Esophagus (tissue), 2 donors: ENCODE results near the gene SLC27A2. TPM values are rescaled to one million over a fixed set of nuclear protein-coding genes. Genes with fewer than 3 reads are reported as not detected.

ENCODE experiments used
- H3K27ac ChIP-seq, 2 donors: one replicate each; pipeline ENCODE4 v1.5.1; 2013; ENCODE audit warnings: low read depth in 2 of 2, mild to moderate bottlenecking in 2 of 2, inconsistent platforms in 1 of 2, low read length in 1 of 2, moderate library complexity in 1 of 2
- H3K27me3 ChIP-seq, 2 donors: one replicate each; pipeline ENCODE4 v1.6.1; 2013; ENCODE audit warnings: low read length in 2 of 2, control low read depth in 1 of 2, mild to moderate bottlenecking in 1 of 2; ENCODE audit not compliant: insufficient read depth in 2 of 2, control insufficient read depth in 1 of 2
- H3K36me3 ChIP-seq, 2 donors: one replicate each; pipeline ENCODE4 v1.6.1; 2013; ENCODE audit warnings: low read length in 1 of 2; ENCODE audit not compliant: control insufficient read depth in 2 of 2, insufficient read depth in 2 of 2
- H3K4me1 ChIP-seq, 2 donors: one replicate each; pipeline ENCODE4 v1.6.1; 2013; ENCODE audit warnings: low read length in 1 of 2; ENCODE audit not compliant: control insufficient read depth in 2 of 2, insufficient read depth in 2 of 2
- H3K4me3 ChIP-seq, 2 donors: one replicate each; pipeline ENCODE4 v1.5.1; 2013; ENCODE audit warnings: low read length in 2 of 2, mild to moderate bottlenecking in 2 of 2, low read depth in 1 of 2, moderate library complexity in 1 of 2
- H3K9me3 ChIP-seq, 2 donors: one replicate each; pipeline ENCODE4 v1.6.1; 2013; ENCODE audit warnings: mild to moderate bottlenecking in 2 of 2, low read depth in 1 of 2, low read length in 1 of 2, moderate library complexity in 1 of 2; ENCODE audit not compliant: control insufficient read depth in 2 of 2, insufficient read depth in 1 of 2
- WGBS, 2 donors: extraction: QIAGEN DNeasy Blood & Tissue Kit; methylation state at CpG; one replicate each; pipeline ENCODE4 v1.1.7; 2013; 5-methylcytosine and 5-hydroxymethylcytosine counted together
- polyA plus RNA-seq, 2 donors: library from polyadenylated mRNA; stranded (reverse); fragments of 200-250 nt; gene quantifications; one replicate each; pipeline ENCODE4 v1.2.3, GENCODE V29; 2013
- donor health status: healthy with polysubstance abuse.
- donor health status: Bipolar disorder and iron deficiency.

The SLC27A2 gene
- polyA plus RNA-seq, 2 donors, result 2.0 to 2.7 TPM

DNA sequence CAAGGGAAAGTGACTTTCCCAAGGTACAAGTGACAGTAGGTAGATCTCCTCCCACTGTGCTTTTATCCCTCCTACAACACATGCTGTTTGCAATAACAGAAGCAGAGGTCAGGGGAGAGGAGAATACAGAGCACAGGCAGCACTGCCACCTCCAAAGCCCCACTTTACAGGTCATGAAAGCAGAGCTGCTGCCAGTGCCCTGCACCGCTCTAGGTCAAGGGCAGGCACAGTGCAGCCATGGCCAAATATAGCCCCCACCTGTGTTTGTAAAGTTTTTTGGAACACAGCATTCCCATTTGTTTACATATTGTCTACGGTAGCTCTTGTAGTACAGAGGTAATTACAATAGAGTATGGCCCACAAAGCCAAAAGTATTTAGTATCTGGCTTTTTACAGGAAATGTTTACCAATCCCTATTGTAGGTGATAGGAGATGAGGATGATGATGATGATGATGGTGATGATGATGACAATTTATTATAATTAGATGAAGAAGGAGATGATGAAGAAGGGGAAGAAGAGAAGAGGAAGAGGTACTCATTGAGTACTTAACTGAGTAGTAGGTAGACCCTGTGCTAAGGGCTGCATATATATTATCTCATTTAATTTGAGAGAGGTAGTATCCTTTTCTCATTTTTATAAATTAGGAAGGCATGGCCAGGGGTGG is 63.1 kb downstream of the SLC27A2 start:
- Histone ChIP-seq H3K4me3 (no peak overlapping the region), H3K9me3 (no peaks in the 10 kb centered on the region), H3K4me1 (peaks cover 0 to 5% of the 10 kb centered on the region in 2 donors), H3K27me3 (no peaks in the 10 kb centered on the region), H3K27ac (no peak overlapping the region), H3K36me3 (no peaks in the 10 kb centered on the region)
- 85% methylated on average over 2 of the region's 2 CpGs for WGBS, 2 donors

DNA sequence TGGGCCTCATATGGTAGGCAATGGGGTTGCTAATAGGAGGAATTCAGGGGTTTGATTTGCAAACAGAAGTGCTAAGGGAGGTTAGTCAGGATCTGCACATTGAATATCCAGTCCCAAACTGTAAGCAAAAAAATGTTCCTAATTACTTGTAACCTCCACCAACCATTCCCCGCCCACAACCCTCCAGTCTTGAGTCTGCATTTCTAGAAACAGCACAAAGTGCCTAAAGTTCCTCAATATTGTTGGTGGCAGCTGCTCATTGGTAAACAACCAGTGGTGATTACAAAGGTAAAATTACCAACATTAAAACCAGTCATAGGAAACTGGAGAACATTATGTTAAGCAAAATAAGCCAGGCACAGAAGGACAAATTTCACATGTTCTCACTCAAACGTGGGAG is 64.6 kb downstream of the SLC27A2 start:
- WGBS, 2 donors, result 91 to 97% methylated on average over 2 of the region's 2 CpGs
- Histone ChIP-seq H3K9me3 (no peaks in the 10 kb centered on the region), H3K27ac (no peak overlapping the region), H3K4me1 (peaks cover 0 to 5% of the 10 kb centered on the region in 2 donors), H3K4me3 (no peak overlapping the region), H3K27me3 (no peaks in the 10 kb centered on the region), H3K36me3 (no peaks in the 10 kb centered on the region)

DNA sequence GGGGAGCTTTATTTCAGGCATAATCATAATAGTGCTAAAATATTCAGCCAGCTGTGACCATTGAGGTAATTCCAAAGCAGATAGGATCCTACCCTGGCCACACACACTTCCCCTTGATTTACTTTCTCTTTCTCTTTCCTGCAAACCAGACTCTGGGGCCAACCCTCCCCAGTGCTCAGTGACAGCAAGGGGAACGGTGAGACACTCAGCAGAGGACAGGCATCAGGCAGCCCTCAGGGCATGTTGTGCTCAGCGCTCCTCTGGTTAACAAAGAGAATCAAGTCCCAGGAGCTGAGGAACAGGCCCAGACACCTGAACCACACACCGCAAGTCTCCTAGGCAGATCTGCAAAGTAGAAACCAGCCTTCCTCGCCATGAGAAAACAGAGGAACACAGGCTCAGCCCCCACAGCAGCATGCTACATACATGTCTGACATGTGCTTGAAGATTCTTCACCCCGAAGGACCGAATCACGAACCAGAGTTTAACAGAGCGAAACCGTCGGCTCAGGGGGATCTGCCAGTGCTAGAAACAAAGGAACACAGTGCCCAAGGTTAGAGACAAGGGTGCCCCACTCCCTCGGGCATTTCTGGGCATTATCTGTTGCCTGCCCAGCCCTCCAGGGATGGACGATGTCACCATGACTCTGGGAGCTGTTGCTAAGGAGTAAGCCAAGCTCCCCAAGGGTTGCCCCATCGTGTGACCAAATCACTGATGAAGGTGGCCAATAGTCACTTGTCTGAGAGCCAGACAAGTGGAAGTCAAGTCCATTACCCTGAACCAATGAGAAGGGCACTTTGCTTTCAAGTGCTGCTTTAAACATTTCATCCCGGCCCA is 66.0 kb downstream of the SLC27A2 start:
- no peaks in the 10 kb centered on the region for H3K9me3 ChIP-seq
- H3K27ac ChIP-seq, result peak overlapping the region in 1 of 2 donors; percentile 11
- no peak overlapping the region for H3K4me3 ChIP-seq

DNA sequence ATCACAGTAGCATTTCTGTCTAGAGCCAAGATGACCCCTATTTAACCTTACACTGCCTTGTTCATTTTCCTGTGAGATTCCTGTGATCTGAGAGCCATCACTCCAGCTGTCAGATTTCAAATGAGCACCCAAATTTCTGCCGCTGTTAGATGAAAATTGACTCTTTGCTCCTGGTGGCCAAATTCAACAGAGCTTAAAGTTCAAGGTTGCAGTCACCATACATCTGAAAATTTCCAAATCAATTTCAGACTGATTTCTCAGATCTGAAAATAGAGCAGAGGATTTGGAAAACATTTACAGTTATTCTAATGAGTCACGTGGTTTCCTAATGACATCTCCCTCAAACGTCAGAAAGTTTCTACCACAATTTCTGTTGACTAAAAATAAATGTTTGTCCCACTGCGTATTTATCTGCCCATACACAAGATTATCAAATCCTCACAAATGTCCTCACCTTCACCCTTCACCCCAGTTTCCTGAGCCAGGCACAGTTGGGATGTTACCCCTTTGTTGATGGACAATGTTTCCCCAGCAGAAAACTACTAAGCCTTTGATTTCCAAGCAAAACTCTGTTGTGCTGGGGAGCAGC is 67.1 kb downstream of the SLC27A2 start:
- Histone ChIP-seq H3K9me3 (no peaks in the 10 kb centered on the region), H3K4me3 (no peak overlapping the region), H3K27ac (no peak overlapping the region), H3K4me1 (peaks cover 0 to 5% of the 10 kb centered on the region in 2 donors), H3K36me3 (no peaks in the 10 kb centered on the region), H3K27me3 (no peaks in the 10 kb centered on the region)
- WGBS, 2 donors, result 53 to 61% methylated on average over 4 of the region's 4 CpGs

More for the DNA sequence above, 66.0 kb downstream of the SLC27A2 start:
- Histone ChIP-seq H3K36me3 (no peaks in the 10 kb centered on the region), H3K4me1 (peaks cover 0 to 5% of the 10 kb centered on the region in 2 donors), H3K27me3 (no peaks in the 10 kb centered on the region)
- 65 to 67% methylated on average over 14 of the region's 14 CpGs for WGBS, 2 donors

DNA sequence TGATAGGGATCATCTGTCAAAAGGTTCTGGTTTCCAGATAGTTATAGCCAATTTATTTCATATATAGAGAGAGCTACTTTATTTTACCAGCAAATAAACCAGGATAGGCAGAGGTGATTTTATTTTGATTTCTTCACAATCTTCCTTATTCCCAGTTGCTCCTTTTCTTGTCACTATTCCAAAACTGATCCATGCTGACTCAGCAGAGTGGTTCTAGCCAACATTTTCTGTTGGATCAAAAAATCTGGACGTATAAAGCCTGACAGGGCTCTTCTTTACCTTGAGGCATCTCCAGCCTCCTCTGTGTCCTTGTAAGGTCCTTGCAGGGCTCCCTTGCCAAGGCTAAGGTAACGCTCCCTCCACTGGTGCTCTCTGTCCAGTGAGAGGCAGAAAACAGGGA is 67.7 kb downstream of the SLC27A2 start:
- H3K9me3 ChIP-seq, result no peaks in the 10 kb centered on the region
- no peak overlapping the region for H3K27ac ChIP-seq
- no peaks in the 10 kb centered on the region for H3K27me3 ChIP-seq
- 54 to 69% methylated on average over 2 of the region's 2 CpGs for WGBS, 2 donors
- no peak overlapping the region for H3K4me3 ChIP-seq
- peaks cover 0 to 5% of the 10 kb centered on the region in 2 donors for H3K4me1 ChIP-seq
- no peaks in the 10 kb centered on the region for H3K36me3 ChIP-seq

DNA sequence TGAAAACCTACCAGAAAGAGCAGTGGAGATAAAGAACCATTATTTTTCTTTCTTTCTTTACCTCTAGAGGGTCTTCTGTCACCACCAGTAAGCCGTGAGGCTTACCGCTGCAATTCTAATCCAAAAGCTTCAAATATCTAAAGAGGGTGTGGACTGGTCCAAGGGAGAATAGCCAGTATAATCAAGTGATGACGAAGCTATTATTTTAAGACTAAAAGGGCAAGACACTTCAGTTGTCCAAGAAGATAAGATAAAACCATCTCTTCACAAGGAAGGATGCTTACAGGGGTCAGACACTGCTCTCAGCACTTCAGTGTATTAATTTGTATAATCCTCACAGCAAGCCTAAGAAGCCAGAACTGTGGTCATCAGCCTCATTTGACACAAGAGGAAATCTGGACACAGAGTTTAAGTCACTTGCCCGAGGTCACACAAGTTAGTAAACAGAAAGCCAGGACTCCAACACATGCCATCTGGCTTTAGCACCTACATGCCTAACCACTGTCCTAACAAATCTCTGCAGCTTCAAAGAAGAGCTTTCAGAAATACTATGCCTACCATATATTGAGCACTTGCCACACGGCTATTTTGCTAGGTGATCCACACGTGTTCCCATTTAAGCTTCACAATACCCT is 68.9 kb downstream of the SLC27A2 start:
- no peaks in the 10 kb centered on the region for H3K27me3 ChIP-seq
- peaks cover 0 to 5% of the 10 kb centered on the region in 2 donors for H3K4me1 ChIP-seq
- no peak overlapping the region for H3K4me3 ChIP-seq
- WGBS, 2 donors, result 70 to 75% methylated on average over 6 of the region's 6 CpGs
- H3K9me3 ChIP-seq, result no peaks in the 10 kb centered on the region
- no peaks in the 10 kb centered on the region for H3K36me3 ChIP-seq
- no peak overlapping the region for H3K27ac ChIP-seq

DNA sequence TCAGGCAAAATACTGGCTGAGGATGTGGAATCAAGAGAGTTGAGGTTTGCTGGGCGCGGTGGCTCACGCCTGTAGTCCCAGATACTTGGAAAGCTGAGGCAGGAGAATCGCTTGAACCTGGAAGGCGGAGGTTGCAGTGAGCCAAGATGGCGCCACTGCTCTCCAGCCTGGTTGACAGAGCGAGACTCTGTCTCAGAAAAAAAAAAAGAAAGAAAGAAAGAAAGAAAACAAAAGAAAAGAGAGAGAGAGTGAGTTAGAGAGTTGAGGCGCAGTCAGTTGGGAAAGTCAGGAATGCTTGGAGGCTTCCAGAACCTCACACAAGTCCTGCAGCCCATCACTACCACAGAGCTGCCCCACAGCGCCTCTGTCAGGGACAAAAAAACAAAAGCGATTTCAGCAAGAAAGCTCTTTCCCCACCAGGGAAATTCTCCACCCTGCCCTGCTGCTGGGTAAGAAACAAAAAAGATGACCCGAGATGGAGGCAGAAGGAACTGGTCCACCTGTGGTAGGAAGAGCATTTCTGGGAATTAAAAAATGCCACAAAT is 69.7 kb downstream of the SLC27A2 start:
- no peak overlapping the region for H3K4me3 ChIP-seq
- no peaks in the 10 kb centered on the region for H3K27me3 ChIP-seq
- WGBS, 2 donors, result 80 to 93% methylated on average over 11 of the region's 11 CpGs
- H3K36me3 ChIP-seq, result no peaks in the 10 kb centered on the region
- no peak overlapping the region for H3K27ac ChIP-seq
- peaks cover 0 to 5% of the 10 kb centered on the region in 2 donors for H3K4me1 ChIP-seq
- no peaks in the 10 kb centered on the region for H3K9me3 ChIP-seq

DNA sequence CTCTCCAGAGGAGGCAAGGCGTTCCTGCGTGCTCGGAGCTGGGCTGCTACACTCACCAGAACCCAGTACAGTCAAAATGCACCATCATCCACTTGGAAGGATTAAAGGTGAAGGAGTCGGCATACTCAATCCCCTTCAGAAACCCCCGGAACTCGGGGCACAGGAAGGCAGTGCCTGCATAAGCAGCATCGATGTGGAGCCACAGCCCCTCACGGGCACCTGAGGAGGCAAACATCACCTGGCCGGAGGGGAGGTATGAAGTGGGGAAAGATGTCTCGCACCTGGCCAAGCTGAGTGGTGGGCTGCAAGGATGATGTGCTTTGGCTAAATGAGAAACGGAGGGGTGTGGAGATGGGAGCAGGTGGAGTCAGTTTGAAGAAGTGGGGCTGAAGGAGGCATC is 70.6 kb downstream of the SLC27A2 start:
- Histone ChIP-seq H3K4me3 (no peak overlapping the region), H3K27ac (no peak overlapping the region), H3K9me3 (no peaks in the 10 kb centered on the region), H3K4me1 (peaks cover 0 to 10% of the 10 kb centered on the region in 2 donors), H3K27me3 (no peaks in the 10 kb centered on the region), H3K36me3 (no peaks in the 10 kb centered on the region)
- 95% methylated on average over 11 of the region's 11 CpGs for WGBS, 2 donors
